NCI-H2196 (cell line): ENCODE results near the gene POLR2E.

Source experiments
- DNase-seq: peaks from one replicate; lab custom pipeline; 2025; ENCODE audit not compliant: unreplicated experiment; lab: John Stamatoyannopoulos, UW

Gene POLR2E

GRCh38 chr19:1098177-1099051 is 3.2 kb upstream of the POLR2E start:
- DNase-seq: peak; percentile 66

DNA sequence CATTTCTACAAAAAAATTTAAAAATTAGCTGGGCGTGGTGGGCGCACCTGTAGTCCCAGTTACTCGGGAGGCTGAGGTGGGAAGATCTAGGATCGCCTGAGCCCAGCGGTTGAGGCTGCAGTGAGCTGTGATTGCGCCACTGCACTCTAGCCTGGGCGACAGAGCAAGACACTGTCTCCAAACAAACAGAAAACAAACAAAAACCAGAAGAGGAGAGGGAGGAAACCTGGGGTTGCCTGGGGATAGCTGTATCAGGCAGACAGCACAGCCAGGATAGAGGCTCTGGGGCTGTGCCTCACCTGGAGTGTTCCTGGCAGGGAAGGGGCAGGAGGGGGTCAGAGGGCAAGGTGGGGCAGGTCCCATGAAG is 2.6 kb upstream of the POLR2E start:
- DNase-seq: peak; percentile 39

DNA sequence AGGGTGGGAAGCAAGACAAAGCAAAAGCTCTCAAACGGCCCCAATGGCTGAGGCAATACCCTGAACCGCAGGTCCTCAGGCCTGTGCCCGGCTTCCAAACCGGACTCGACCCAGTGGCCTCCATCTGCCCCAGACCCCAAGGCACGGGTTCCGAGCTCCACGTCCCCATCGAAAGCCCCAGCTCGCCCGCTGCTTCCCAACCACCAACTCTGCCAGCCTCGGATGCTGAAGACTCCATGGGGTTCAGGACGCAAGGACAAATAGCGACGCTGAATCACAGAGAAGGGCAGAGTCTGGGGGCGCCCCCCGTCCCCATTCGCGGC is 559 bp downstream of the POLR2E start:
- DNase-seq: no peak

DNA sequence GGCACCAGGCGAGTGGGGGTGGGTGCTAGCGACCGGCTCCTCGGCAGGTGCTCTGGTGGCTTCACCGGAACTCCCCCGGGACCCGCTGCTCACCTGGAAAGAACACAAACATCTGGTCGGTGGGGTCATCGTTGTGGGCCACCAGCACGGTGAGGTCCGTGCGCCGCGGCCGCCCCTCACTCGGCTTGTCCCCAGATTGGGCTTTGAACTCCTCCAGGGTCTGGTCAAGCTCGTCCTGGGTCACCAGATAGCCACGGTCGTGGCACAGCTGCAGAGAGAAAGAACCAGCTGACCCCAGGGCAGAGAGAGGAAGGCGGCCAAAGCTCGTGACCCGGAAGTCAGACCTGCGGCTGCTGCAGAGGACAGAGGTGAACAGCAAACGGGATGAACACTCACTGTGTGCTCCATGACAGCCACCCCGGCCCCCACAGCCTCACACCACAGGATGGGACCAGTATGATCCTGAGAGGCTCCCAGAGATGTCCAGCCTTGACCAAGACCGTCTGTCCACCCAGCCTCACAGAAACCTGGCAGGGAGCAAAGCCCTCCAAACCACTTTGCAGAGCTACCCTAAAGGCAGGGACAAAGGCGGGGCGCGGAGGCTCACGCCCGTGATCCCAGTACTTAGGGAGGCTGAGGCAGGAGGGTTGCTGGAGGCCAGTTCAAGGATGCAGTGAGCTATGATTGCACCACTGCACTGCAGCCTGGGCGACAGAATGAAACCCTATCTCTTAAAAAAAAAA is 1.2 kb downstream of the POLR2E start:
- DNase-seq: no peak

GRCh38 chr19:1093330-1093729 is 1.8 kb downstream of the POLR2E start:
- DNase-seq: no peak

DNA sequence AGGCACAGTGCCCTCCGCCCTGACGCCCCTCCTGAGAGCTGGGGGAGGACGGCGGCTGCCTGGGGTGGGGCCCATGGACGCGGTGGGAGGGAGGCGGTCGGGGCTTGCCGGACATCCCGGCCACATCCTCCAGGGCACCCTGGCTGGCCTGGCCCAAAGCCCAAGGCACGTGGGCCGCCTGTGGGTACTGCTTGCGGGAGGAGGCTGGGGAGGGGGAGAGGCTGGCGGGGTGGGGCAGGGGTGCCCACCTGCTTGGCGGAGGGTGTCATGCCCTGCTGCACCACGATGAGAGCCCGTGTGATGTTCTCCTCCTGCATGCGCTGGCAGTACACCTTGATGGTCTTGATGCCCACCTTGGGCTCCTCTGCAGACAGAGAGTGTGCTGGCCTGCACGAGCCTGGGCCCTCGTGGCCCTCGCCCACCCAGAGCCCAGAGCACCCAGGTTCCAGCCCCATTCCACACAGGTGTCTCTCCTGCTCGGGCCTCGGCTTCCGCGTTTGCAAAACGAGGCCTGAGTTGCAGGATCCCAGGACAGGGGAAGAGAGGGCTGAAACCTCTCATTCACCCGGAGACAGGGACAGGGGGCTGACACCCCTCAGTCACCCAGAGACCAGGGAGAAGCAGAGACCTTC is 3.5 kb downstream of the POLR2E start:
- DNase-seq: no peak

- no peak for DNase-seq
Observed at GRCh38 chr19:1090731-1091543, 4.2 kb downstream of the POLR2E start.

GRCh38 chr19:1089891-1090290 is 5.3 kb downstream of the POLR2E start:
- no peak for DNase-seq

GRCh38 chr19:1089126-1089771 is 5.9 kb downstream of the POLR2E start:
- no peak for DNase-seq

- DNase-seq: no peak
Observed at GRCh38 chr19:1088416-1089010, 6.7 kb downstream of the POLR2E start.

DNA sequence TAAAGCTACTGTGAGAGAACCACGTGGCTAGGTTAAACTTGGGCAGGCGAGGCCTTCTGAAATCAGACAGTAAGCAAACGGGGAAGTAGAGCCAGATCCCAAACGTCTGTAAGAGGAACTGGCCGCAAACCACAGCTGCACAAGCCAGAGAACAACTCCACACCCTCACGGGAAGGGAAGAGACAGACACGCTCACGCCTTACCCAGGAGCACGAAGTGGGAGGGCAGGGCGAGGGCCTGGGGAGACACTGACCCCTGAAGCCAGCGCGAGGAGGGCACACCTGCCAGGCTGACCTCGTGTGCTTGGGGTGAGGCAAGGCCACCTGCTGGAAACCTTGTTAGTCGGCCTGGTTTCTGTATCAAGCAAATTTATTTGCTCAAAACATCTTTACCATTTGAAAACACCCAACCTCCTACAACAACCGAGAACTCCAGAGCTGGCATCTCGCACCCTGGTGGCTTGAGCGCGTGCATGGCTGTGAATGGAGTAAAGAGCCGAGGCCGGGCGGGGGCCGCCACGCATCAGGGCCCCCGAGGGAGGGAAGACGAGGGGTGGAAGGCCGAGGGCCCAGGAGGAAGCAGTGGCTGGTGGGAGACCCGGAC is 7.3 kb downstream of the POLR2E start:
- no peak for DNase-seq

DNA sequence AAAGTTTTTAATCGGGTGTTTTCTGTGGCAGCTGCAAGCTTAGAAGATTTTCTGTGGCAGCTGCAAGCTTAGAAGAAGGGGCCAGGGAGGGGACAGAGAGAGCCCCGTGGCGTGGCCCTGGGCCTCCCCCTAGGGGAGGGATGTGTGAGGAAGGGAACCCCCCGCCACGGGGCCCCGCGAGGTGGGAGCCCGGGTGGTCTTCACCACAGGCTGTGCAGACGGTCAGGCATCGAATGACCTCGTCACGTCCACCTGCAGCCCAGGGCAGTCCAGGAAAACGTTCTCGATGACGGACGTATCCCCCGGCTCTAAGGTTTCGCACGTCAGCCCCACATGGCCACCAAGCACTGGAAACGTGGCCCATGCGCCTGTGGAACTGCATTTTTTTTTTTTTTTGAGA is 8.6 kb downstream of the POLR2E start:
- DNase-seq: no peak

DNA sequence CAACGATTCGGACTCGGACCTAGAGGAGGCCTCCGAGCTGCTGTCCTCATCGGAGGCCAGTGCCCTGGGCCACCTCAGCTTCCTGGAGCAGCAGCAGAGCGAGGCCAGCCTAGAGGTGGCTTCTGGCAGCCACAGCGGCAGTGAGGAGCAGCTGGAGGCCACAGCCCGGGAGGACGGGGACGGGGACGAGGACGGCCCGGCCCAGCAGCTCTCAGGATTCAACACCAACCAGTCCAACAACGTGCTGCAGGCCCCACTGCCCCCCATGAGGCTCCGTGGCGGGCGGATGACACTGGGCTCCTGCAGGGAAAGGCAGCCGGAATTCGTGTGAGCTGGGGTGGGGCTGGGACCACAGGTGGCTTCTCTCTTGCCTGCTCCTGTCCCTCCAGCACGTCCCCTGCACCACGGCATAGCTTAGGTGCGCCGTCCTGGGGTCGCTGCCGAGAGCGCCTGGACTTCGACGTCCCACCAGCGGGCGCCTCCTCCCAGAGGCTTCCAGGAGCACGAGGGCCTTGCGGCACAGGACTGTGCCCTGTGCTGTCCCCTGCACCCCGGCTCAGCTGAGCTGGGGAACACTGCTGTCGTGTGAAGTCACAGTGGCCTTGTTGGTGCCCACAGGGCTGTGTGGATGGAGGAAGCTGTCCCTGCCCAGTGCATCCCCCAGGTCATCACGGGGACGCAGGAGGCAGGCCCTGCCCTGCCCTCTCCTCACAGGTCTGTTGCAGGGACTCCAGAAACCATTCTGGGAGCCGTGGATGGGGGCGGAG is 9.3 kb downstream of the POLR2E start:
- no peak for DNase-seq

GRCh38 chr19:1085053-1085658 is 10.0 kb downstream of the POLR2E start:
- DNase-seq: no peak

GRCh38 chr19:1084024-1084868 is 10.9 kb downstream of the POLR2E start:
- no peak for DNase-seq

- no peak for DNase-seq
Observed at GRCh38 chr19:1082928-1083816, 12.0 kb downstream of the POLR2E start.
